ENCODE measurements around the gene NCL. TPM values are rescaled to one million over a fixed set of nuclear protein-coding genes. Genes with fewer than 3 reads are reported as not detected.
"Not testable (repeated sequence)": the region's sequence is repeated elsewhere in the genome, so short reads cannot be mapped to it uniquely, and the experiment has no call there.

The NCL gene
- total and polyA plus RNA-seq, 8 donors: 280 to 988 (median 892) TPM

DNA sequence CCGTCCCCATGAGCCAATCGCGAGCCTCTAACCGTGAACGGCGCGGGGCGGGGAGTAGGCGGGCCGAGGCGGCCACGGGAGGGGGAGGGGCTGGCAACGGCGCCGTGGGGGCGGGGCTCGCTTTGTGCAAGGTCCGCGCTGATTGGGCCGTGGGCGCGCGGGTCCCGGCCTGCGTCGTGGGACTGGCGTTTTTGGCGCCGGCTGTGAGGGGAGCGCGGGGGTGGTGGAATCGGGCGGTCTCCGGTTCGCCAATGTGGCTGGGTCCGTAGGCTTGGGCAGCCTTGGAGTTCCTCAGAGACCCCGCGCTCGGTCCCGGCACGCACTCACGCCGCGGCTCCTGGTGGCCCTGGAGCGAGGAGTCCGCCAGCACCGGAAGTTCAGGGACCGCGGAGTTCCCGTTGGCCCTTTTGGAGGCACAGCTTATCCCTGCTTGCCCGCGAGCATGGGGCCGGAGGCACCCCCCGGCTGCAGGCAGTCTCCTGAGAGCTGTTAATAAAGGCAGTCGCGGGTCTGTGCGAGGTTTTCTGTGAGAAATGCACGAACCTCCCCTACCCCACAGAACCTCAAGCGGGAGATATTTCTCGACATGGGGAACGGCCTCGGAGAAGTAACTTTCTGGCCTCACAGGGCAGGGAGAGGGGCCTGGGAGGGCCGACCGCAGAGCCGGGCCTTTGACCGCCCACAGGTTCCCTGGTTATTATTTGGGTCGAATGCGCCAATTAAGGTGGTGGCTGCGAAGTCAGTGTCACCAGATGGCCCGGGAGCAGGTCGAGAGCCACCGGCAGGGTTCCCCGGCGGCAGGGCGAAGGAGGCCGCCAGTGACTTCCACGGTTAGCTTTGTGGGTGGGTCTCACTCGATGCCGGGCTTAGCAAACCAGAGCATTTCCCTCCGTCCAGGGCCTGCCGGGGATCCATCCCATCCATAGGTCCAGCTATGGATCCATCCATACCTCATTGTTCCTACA, 574 bp upstream of the NCL start:
- peak in 3 of 4 donors; percentile 98 to 99 (median 98) for DNase-seq
- Histone ChIP-seq H3K27ac (peak overlapping the region; percentile 98), H3K9me3 (no peaks in the 10 kb centered on the region), H3K36me3 (peaks cover 4 to 31% of the 10 kb centered on the region in 2 donors), H3K4me1 (peaks cover 20 to 51% of the 10 kb centered on the region in 2 donors), H3K4me3 (peak overlapping the region; percentile 74 to 88), H3K27me3 (no peaks in the 10 kb centered on the region)
- intact Hi-C loops (cut with DNase I): no loop called here
- TF ChIP-seq, protein P1, sequence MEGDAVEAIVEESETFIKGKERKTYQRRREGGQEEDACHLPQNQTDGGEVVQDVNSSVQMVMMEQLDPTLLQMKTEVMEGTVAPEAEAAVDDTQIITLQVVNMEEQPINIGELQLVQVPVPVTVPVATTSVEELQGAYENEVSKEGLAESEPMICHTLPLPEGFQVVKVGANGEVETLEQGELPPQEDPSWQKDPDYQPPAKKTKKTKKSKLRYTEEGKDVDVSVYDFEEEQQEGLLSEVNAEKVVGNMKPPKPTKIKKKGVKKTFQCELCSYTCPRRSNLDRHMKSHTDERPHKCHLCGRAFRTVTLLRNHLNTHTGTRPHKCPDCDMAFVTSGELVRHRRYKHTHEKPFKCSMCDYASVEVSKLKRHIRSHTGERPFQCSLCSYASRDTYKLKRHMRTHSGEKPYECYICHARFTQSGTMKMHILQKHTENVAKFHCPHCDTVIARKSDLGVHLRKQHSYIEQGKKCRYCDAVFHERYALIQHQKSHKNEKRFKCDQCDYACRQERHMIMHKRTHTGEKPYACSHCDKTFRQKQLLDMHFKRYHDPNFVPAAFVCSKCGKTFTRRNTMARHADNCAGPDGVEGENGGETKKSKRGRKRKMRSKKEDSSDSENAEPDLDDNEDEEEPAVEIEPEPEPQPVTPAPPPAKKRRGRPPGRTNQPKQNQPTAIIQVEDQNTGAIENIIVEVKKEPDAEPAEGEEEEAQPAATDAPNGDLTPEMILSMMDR (IDR thresholded peaks at IDR 0.05): no peak
- ATAC-seq: peak; percentile 96

DNA sequence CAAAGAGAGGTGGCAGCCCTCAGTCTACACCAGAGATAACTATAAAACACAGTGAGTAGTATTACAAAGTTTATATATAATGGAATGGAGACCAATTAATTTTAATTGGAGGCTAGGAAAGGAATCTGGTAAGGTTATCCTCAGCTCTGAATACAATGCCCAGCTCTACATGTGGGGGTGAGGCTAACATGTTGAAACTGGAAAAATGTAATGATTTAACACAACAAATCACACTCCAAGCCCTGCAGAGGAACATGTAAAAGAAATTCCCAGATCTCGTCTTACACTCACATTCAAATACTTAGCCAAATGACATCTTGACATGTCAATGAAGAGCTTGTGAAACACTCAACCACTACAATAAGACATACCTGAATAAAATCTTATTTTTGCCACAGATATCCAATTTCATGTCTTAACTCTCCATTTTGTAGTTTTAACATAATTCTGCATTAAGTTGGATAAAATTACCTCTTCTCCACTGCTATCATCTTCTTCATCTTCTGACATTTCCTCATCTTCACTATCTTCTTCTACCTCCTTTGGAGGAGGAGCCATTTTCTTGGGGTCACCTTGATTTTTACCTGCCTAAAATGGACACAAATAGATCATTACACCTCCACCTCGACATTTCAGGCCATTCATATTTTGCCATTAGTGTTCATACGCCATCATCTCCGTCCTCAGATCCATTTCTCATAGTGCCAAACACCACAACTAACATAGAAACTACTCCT, 1.4 kb downstream of the NCL start:
- intact Hi-C loops (cut with DNase I): no loop called here
- TF ChIP-seq, protein P1 (IDR thresholded peaks at IDR 0.05): no peak
- Histone ChIP-seq H3K27ac (peak overlapping the region; percentile 98), H3K4me3 (peak overlapping the region; percentile 79 to 88), H3K4me1 (peaks cover 20 to 59% of the 10 kb centered on the region in 2 donors), H3K27me3 (no peaks in the 10 kb centered on the region), H3K9me3 (no peaks in the 10 kb centered on the region), H3K36me3 (peaks cover 12 to 50% of the 10 kb centered on the region in 2 donors)
- DNase-seq: no peak
- ATAC-seq: no peak

DNA sequence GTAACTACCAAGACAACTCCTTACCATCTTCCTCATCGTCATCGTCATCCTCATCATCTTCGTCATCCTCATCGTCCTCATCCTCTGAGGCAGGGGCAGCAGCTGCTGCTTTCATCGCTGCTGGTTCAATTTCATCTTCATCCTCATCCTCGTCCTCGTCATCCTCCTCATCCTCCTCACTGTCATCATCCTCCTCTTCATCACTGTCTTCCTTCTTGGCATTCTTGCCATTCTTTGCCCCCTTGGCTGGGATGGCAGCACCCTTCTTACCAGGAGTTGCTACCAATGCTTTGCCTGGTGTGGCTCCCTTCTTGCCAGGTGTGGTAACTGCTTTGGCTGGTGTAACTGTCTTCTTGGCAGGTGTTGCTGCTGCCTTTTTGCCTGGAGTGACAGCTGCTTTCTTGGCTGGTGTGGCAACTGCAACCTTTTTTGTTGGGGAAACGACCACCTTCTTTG, 2.7 kb downstream of the NCL start:
- H3K27ac ChIP-seq: no peak overlapping the region
- TF ChIP-seq, protein P1 (IDR thresholded peaks at IDR 0.05): no peak
- ATAC-seq (no peak), DNase-seq (no peak)
- intact Hi-C loops (cut with DNase I): no loop called here
- H3K4me3 ChIP-seq: no peak overlapping the region
- peaks cover 19 to 64% of the 10 kb centered on the region in 2 donors for H3K36me3 ChIP-seq
- no peaks in the 10 kb centered on the region for H3K27me3 ChIP-seq
- H3K9me3 ChIP-seq: no peaks in the 10 kb centered on the region
- peaks cover 20 to 70% of the 10 kb centered on the region in 2 donors for H3K4me1 ChIP-seq

DNA sequence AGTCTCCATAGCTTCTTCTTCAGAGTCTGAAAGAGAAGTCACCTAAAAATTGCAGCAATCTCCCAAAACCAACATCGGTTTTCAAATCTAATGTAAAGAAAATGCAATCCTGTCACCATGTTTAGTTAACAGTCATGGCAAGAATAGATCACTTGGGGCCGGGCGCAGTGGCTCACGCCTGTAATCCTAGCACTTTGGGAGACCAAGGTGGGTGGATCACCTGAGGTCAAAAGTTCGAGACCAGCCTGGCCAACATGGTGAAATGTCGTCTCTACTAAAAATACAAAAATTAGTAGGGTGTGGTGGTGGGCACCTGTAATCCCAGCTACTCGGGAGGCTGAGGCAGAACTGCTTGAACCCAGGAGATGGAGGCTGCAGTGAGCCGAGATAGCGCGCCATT, 3.4 kb downstream of the NCL start:
- H3K27ac ChIP-seq; H3K27me3 ChIP-seq; DNase-seq; ATAC-seq; H3K4me3 ChIP-seq; H3K9me3 ChIP-seq; intact Hi-C loops (cut with DNase I): not testable (repeated sequence)
- H3K4me1 ChIP-seq: peaks cover 20 to 69% of the 10 kb centered on the region in 2 donors
- H3K36me3 ChIP-seq: peaks cover 19 to 71% of the 10 kb centered on the region in 2 donors

DNA sequence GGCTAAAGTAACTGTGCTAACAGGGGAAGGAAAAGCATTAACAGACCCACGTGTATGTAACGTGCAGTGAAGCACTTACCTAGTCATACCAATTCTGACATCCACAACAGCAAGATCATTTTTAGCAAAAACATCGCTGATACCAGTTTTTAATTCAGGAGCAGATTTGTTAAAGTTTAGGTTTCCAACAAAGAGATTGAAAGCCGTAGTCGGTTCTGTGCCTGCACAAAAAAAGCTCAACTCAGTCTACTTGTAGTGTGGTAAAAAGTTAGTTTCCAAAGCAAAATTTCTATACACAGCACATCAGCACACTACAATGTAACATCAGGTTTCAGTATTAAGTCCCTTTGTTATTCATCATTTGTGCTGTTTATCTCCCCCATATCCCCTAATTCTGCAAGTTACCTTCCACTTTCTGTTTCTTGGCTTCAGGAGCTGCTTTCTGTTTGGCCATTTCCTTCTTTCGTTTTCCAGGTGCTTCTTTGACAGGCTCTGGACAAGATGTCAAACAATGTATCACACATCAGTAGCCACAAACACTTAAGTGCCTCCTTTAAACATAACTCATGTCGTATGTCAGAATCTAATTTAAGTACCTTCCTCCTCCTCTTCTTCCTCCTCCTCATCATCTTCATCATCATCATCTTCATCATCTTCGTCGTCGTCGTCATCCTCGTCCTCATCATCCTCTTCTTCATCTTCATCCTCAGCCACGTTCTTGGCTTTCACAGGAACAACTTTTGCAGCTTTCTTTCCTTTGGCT, 4.0 kb downstream of the NCL start:
- H3K27ac ChIP-seq: no peak overlapping the region
- peaks cover 19 to 77% of the 10 kb centered on the region in 2 donors for H3K36me3 ChIP-seq
- intact Hi-C loops (cut with DNase I): no loop called here
- no peak overlapping the region for H3K4me3 ChIP-seq
- H3K4me1 ChIP-seq: peaks cover 15 to 63% of the 10 kb centered on the region in 2 donors
- TF ChIP-seq, protein P1 (IDR thresholded peaks at IDR 0.05): no peak
- no peak for ATAC-seq
- H3K27me3 ChIP-seq: no peaks in the 10 kb centered on the region
- no peaks in the 10 kb centered on the region for H3K9me3 ChIP-seq
- no peak for DNase-seq

All from left lung (tissue), 10 donors.